GM12864 (cell line): ENCODE results near the gene BDNF.

Experiments
- DNase-seq: peaks from one replicate; pipeline ENCODE4 v3.0.0-alpha.2; 2011; ENCODE audit warnings: low read depth
- H3K4me3 ChIP-seq: 2 replicates; pipeline ENCODE4 v1.5.1; 2011; ENCODE audit warnings: mild to moderate bottlenecking, low read depth, low read length, control low read depth
- CTCF ChIP-seq: IDR thresholded peaks from 2 replicates; pipeline ENCODE4 v1.5.1; 2011; ENCODE audit warnings: low read depth, mild to moderate bottlenecking, moderate library complexity, low read length, control low read depth, inconsistent platforms; ENCODE audit errors: missing control alignments

Gene BDNF

GRCh38 chr11:27653990-27654758 is 46.1 kb downstream of the BDNF start:
- no peak overlapping the region for H3K4me3 ChIP-seq
- no peak for DNase-seq
- TF ChIP-seq CTCF = no peak

- no peak overlapping the region for H3K4me3 ChIP-seq
- no peak for DNase-seq
- no peak for TF ChIP-seq CTCF
Measured at GRCh38 chr11:27651711-27652110, 48.5 kb downstream of the BDNF start.

DNA sequence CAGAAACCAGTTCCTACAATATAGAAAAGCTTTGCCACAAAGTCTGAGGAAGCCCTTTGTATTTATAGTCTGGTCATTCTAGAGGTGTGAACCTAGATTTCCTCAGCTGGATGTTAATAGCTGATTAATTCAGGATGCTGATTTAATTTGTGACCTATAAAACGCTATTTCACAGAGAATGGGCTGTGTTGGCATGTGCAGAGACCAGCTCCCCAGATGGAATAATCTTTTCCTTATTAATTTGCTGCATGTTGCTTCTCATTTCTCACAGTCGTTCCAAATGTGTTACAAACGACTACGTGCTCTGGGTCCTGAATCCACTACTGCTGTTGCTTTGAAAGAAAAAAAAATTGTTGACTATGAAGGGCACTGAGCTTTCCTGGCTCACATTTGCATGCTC is 49.3 kb downstream of the BDNF start:
- no peak for DNase-seq
- H3K4me3 ChIP-seq = no peak overlapping the region
- no peak for TF ChIP-seq CTCF

DNA sequence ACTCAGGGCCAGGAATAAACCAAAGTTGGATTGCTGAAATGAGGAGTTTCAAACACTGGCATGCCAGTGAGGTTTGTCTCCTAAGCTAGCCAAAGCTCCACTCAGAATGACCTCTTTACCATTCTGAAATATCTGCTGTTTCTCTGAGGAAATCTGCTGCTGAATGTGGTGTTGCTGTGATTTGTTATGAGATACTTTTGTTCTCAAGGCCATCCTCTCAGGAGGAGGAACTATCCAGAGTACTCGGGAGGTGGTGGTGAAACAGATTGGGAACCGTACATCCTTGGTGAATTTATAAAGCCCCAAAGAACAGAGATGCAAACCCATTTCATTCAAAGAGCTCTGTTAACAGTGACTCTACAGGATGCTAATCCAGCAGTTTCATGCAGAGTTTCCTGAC is 50.5 kb downstream of the BDNF start:
- DNase-seq = no peak
- no peak overlapping the region for H3K4me3 ChIP-seq
- TF ChIP-seq CTCF = no peak

DNA sequence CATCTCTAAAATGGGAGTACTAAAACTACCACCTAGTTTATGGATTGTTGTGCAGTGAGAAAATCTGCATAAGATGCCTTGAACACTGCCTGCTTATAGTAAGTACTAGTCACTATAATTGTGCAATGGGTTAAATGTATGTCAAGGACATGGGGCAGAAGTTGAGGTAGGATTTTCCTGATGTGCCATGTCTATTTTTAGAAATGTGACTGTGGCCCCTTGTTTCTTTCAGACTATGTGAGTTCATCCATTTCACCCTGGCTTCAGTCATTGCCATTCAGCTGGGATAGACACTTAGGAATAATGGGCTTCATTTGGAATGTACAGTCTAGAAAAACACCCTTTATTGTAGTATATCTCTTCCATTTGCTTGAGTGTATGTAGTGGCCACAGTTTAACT is 51.4 kb downstream of the BDNF start:
- TF ChIP-seq CTCF = no peak
- DNase-seq = no peak

DNA sequence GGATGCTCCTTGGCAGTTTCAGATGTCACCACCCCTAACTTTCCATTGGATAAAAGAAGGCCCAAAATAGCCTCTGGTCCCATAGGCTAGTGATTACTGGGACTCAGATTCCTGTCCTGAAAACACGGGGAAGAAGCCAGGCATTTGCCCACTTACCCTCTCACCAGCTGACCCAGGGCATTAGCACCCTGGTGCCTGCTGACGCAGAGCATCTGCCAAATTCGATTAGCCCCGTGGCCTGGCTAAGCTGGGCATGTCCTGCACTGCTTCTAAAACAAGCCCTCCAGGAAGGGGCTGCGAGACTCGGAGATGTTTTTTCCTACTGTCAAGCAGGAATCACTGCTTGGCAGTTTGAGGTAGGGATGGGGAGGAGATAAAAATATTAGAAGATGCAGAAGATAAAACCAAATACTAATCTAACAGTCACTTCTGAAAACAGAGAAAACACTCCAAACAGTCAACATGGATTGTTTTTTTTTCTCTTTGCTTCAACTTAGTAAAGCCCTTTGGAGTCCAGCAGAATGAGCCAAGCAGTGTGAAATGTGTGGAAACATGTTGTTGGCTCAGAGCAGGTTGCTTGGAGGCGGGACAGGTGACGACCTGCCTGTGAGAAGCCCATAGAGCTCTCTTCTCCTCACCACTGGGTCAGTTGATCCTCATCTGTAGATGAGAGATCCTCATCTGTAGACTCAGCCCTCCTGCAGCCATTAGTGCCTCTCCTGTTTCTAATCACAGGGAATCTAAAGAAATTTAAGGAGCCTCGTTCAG is 54.0 kb downstream of the BDNF start:
- no peak overlapping the region for H3K4me3 ChIP-seq
- no peak for DNase-seq
- TF ChIP-seq CTCF = no peak

More for the DNA sequence above, 51.4 kb downstream of the BDNF start:
- no peak overlapping the region for H3K4me3 ChIP-seq
